CD8-positive, alpha-beta memory T cell (primary cell): ENCODE results near the gene KRTAP5-11. TPM values are rescaled to one million over a fixed set of nuclear protein-coding genes. Genes with fewer than 3 reads are reported as not detected.
"Not testable (repeated sequence)": the region's sequence is repeated elsewhere in the genome, so short reads cannot be mapped to it uniquely, and the experiment has no call there.

Source experiments
- CTCF ChIA-PET: fragments of 350-600 bp; sonication (Branson Sonifier 250); formaldehyde crosslinking; loops from one replicate; lab custom pipeline; 2021; ENCODE audit warnings: antibody characterized with exemption; lab: Charles Lee
- POLR2A ChIA-PET: fragments of 350-600 bp; sonication (Branson Sonifier 250); formaldehyde crosslinking; loops from one replicate; lab custom pipeline; 2021; ENCODE audit warnings: antibody characterized with exemption; lab: Charles Lee
- DNase-seq, 5 donors: peaks; one replicate each; pipeline versions ENCODE4 v3.0.0 to v3.0.0-alpha.2; 2020 to 2022; ENCODE audit warnings: mixed read lengths in 1 of 5
- H3K27ac ChIP-seq: one replicate; pipeline ENCODE4 v1.7.0; 2013; ENCODE audit warnings: low read depth, mild to moderate bottlenecking, low read length, moderate library complexity
- H3K27me3 ChIP-seq: 2 replicates; pipeline ENCODE4 v1.7.0; 2013; ENCODE audit warnings: low read length, mild to moderate bottlenecking; ENCODE audit not compliant: insufficient read depth, poor library complexity, severe bottlenecking
- H3K36me3 ChIP-seq: 2 replicates; pipeline ENCODE4 v1.7.0; 2013; ENCODE audit warnings: mild to moderate bottlenecking, low read length, moderate library complexity; ENCODE audit not compliant: insufficient read depth
- H3K4me1 ChIP-seq: 2 replicates; pipeline ENCODE4 v1.7.0; 2013; ENCODE audit warnings: mild to moderate bottlenecking, low read length, moderate library complexity; ENCODE audit not compliant: insufficient read depth
- H3K4me3 ChIP-seq: 2 replicates; pipeline ENCODE4 v1.7.0; 2013; ENCODE audit warnings: mild to moderate bottlenecking, low read length
- H3K9me3 ChIP-seq: 2 replicates; pipeline ENCODE4 v1.7.0; 2013; ENCODE audit warnings: mild to moderate bottlenecking, low read length
- H3K27ac Mint-ChIP-seq, 8 donors: one replicate each; pipeline ENCODE4 v1.8.0; 2020 to 2021; ENCODE audit warnings: mixed read lengths in 8 of 8, mild to moderate bottlenecking in 6 of 8, inconsistent platforms in 3 of 8, moderate library complexity in 3 of 8
- H3K27me3 Mint-ChIP-seq, 2 donors: one replicate each; pipeline ENCODE4 v1.8.0; 2020 to 2021; ENCODE audit warnings: mixed read lengths in 2 of 2, mild to moderate bottlenecking in 1 of 2, moderate library complexity in 1 of 2
- H3K36me3 Mint-ChIP-seq, 3 donors: one replicate each; pipeline ENCODE4 v1.8.0; 2020 to 2021; ENCODE audit warnings: mixed read lengths in 3 of 3, inconsistent platforms in 1 of 3, mild to moderate bottlenecking in 1 of 3
- H3K4me1 Mint-ChIP-seq, 3 donors: one replicate each; pipeline ENCODE4 v1.8.0; 2020 to 2021; ENCODE audit warnings: mixed read lengths in 3 of 3, inconsistent platforms in 1 of 3, mild to moderate bottlenecking in 1 of 3
- H3K4me3 Mint-ChIP-seq, 7 donors: one replicate each; pipeline ENCODE4 v1.8.0; 2020 to 2021; ENCODE audit warnings: mixed read lengths in 7 of 7, mild to moderate bottlenecking in 6 of 7, moderate library complexity in 4 of 7, inconsistent platforms in 2 of 7
- H3K9me3 Mint-ChIP-seq, 5 donors: one replicate each; pipeline ENCODE4 v1.8.0; 2020 to 2022; ENCODE audit warnings: mixed read lengths in 5 of 5, mild to moderate bottlenecking in 3 of 5, moderate library complexity in 2 of 5, inconsistent platforms in 1 of 5
- polyA plus RNA-seq: library from polyadenylated mRNA; unstranded; fragments of 300-500 nt; fragmentation: Illumina TruSeq; gene quantifications from one replicate; pipeline ENCODE4 v1.2.3, GENCODE V29; 2021
- total RNA-seq, 2 experiments: library from RNA; stranded (reverse); gene quantifications; one replicate each; pipeline ENCODE4 v1.2.3, GENCODE V29; 2021

The KRTAP5-11 gene
- total and polyA plus RNA-seq, 3 experiments from 2014 or later = not detected

GRCh38 chr11:71566626-71567599 lies 15.8 kb downstream of the KRTAP5-11 start:
- POLR2A ChIA-PET, H3K36me3 Mint-ChIP-seq, CTCF ChIA-PET: not testable (repeated sequence)

DNA sequence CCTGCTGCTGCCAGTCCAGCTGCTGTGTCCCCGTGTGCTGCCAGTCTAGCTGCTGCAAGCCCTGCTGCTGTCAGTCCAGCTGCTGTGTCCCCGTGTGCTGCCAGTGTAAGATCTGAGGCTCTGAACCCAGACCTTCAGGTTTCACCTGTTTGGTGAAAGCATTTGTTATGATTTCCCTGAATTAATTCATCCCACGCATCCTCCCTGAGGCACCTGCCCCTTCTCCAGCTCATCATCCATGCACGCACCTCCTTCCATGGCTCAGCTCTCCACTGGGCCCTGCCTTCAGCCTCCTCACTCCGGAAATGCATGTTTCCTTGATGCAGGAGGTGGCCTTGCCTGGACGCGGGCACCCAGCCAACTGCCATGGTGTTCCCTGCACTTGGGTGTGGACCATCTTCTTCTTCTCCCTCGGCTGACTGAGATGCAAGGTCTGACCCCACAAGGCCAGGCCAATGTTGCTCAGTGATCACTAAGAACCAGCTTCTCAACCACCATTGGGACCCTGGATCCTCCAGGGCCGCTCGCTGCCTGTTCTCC lies 16.5 kb downstream of the KRTAP5-11 start:
- H3K4me3 Mint-ChIP-seq = no peak overlapping the region
- Histone ChIP-seq H3K36me3 (no peaks in the 10 kb centered on the region), H3K9me3 (no peaks in the 10 kb centered on the region), H3K27ac (no peak overlapping the region), H3K27me3 (peaks cover 5% of the 10 kb centered on the region), H3K4me3 (no peak overlapping the region), H3K4me1 (no peaks in the 10 kb centered on the region)
- no peak overlapping the region for H3K27ac Mint-ChIP-seq
- H3K9me3 Mint-ChIP-seq = peaks cover 0 to 1% (median 0%) of the 10 kb centered on the region in 5 donors
- peaks cover 0 to 4% (median 0%) of the 10 kb centered on the region in 3 donors for H3K4me1 Mint-ChIP-seq
- no peak for DNase-seq
- H3K36me3 Mint-ChIP-seq = peaks cover 0 to 1% (median 0%) of the 10 kb centered on the region in 3 donors
- ChIA-PET CTCF (no interaction called here), POLR2A (no interaction called here)
- peaks cover 18 to 52% of the 10 kb centered on the region in 2 donors for H3K27me3 Mint-ChIP-seq

More at GRCh38 chr11:71566626-71567599, 15.8 kb downstream of the KRTAP5-11 start:
- not testable (repeated sequence) for H3K27me3 ChIP-seq, H3K27ac ChIP-seq, H3K36me3 ChIP-seq, DNase-seq, H3K4me1 Mint-ChIP-seq, H3K9me3 ChIP-seq, H3K4me3 Mint-ChIP-seq, H3K9me3 Mint-ChIP-seq, H3K4me3 ChIP-seq, H3K27ac Mint-ChIP-seq, H3K4me1 ChIP-seq
- peaks cover 17 to 45% of the 10 kb centered on the region in 2 donors for H3K27me3 Mint-ChIP-seq

- DNase-seq = no peak
- Mint-ChIP-seq H3K9me3 (peaks cover 0 to 3% (median 0%) of the 10 kb centered on the region in 5 donors), H3K27me3 (peaks cover 20 to 54% of the 10 kb centered on the region in 2 donors), H3K36me3 (peaks cover 0 to 3% (median 0%) of the 10 kb centered on the region in 3 donors), H3K27ac (no peak within 1 kb of the TSS), H3K4me1 (peaks cover 0 to 4% (median 0%) of the 10 kb centered on the region in 3 donors), H3K4me3 (no peak within 1 kb of the TSS)
- Histone ChIP-seq H3K27me3 (peaks cover 5% of the 10 kb centered on the region), H3K27ac (no peak within 1 kb of the TSS), H3K4me1 (no peaks in the 10 kb centered on the region), H3K4me3 (no peak within 1 kb of the TSS), H3K9me3 (no peaks in the 10 kb centered on the region), H3K36me3 (no peaks in the 10 kb centered on the region)
- ChIA-PET POLR2A (no interaction called here), CTCF (no interaction called here)
These were observed 17.4 kb downstream of the KRTAP5-11 start, which contains the start of gene KRTAP5-10 for GRCh38 chr11:71565263-71565662. KRTAP5-10 (plus strand) TSS chr11:71565563; CDS start chr11:71565588, 25 bp downstream.

- CTCF ChIA-PET = no interaction called here
These were observed 18.2 kb downstream of the KRTAP5-11 start for GRCh38 chr11:71564430-71564829.

DNA sequence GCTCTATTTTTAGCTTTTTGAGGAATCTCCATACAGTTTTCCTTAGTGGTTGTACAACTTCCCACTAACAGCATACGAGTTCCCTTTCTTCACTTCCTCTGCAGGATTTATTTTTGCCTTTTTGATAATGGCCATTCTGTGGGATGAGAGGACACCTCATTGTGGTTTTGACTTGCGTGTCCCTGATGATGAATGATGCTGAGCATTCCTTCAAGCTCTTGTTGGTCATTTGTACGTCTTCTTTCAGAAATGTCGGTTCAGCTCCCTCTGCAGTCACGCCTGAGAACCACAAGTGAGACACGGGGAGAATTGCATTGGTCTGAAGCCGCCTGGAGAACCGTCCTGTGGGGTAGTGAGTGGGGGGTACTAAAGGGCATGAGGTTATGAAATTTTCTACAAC lies 19.3 kb downstream of the KRTAP5-11 start:
- CTCF ChIA-PET = no interaction called here

More at GRCh38 chr11:71564430-71564829, 18.2 kb downstream of the KRTAP5-11 start:
- Histone ChIP-seq H3K36me3 (no peaks in the 10 kb centered on the region), H3K4me3 (no peak overlapping the region), H3K27me3 (peaks cover 5% of the 10 kb centered on the region), H3K9me3 (no peaks in the 10 kb centered on the region), H3K4me1 (no peaks in the 10 kb centered on the region), H3K27ac (no peak overlapping the region)
- peaks cover 0 to 4% (median 0%) of the 10 kb centered on the region in 3 donors for H3K4me1 Mint-ChIP-seq
- no peak overlapping the region for H3K4me3 Mint-ChIP-seq
- H3K27me3 Mint-ChIP-seq = peaks cover 20 to 59% of the 10 kb centered on the region in 2 donors
- POLR2A ChIA-PET = no interaction called here
- no peak for DNase-seq
- peaks cover 0 to 3% (median 0%) of the 10 kb centered on the region in 3 donors for H3K36me3 Mint-ChIP-seq
- no peak overlapping the region for H3K27ac Mint-ChIP-seq
- H3K9me3 Mint-ChIP-seq = peaks cover 0 to 3% (median 0%) of the 10 kb centered on the region in 5 donors

DNA sequence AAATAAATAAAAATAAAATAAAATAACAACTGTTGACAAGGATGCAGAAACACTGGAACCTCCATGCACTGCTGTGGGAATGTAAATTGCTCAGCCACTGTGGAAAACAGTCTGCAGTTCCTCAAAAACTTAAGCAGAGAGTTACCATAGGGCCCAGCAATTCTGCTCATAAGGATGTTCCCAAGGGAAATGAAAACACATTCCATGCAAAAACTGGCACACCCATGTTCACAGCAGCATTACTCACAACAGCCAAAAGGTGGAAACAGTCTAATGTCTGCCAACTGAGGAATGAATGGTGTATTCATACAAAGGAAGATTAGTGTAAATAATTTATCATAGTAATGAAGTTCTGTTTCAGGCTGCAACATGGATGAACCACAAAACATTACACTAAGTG lies 20.6 kb downstream of the KRTAP5-11 start:
- Mint-ChIP-seq H3K36me3 (peaks cover 0 to 3% (median 0%) of the 10 kb centered on the region in 3 donors), H3K27ac (no peak overlapping the region), H3K9me3 (peaks cover 0 to 3% (median 0%) of the 10 kb centered on the region in 5 donors), H3K27me3 (peaks cover 17 to 69% of the 10 kb centered on the region in 2 donors), H3K4me3 (no peak overlapping the region), H3K4me1 (peaks cover 0 to 4% (median 0%) of the 10 kb centered on the region in 3 donors)
- CTCF ChIA-PET = no interaction called here
- Histone ChIP-seq H3K4me3 (no peak overlapping the region), H3K9me3 (no peaks in the 10 kb centered on the region), H3K27me3 (peaks cover 5% of the 10 kb centered on the region), H3K4me1 (no peaks in the 10 kb centered on the region), H3K36me3 (no peaks in the 10 kb centered on the region), H3K27ac (no peak overlapping the region)
- POLR2A ChIA-PET = no interaction called here
- DNase-seq = no peak

More for the DNA sequence above, 19.3 kb downstream of the KRTAP5-11 start:
- Histone ChIP-seq H3K27ac (no peak overlapping the region), H3K27me3 (peaks cover 5% of the 10 kb centered on the region), H3K36me3 (no peaks in the 10 kb centered on the region), H3K4me1 (no peaks in the 10 kb centered on the region), H3K9me3 (no peaks in the 10 kb centered on the region), H3K4me3 (no peak overlapping the region)
- no peak for DNase-seq
- Mint-ChIP-seq H3K9me3 (peaks cover 0 to 3% (median 0%) of the 10 kb centered on the region in 5 donors), H3K27ac (no peak overlapping the region), H3K4me1 (peaks cover 0 to 4% (median 0%) of the 10 kb centered on the region in 3 donors), H3K27me3 (peaks cover 12 to 61% of the 10 kb centered on the region in 2 donors), H3K36me3 (peaks cover 0 to 3% (median 0%) of the 10 kb centered on the region in 3 donors), H3K4me3 (no peak overlapping the region)
- POLR2A ChIA-PET = no interaction called here

GRCh38 chr11:71558996-71559395 lies 23.7 kb downstream of the KRTAP5-11 start:
- Histone ChIP-seq H3K4me3 (no peak overlapping the region), H3K27ac (no peak overlapping the region), H3K4me1 (no peaks in the 10 kb centered on the region), H3K9me3 (no peaks in the 10 kb centered on the region), H3K36me3 (no peaks in the 10 kb centered on the region), H3K27me3 (peaks cover 5% of the 10 kb centered on the region)
- peaks cover 0 to 4% (median 0%) of the 10 kb centered on the region in 3 donors for H3K4me1 Mint-ChIP-seq
- H3K36me3 Mint-ChIP-seq = peaks cover 0 to 3% (median 0%) of the 10 kb centered on the region in 3 donors
- no peak overlapping the region for H3K4me3 Mint-ChIP-seq
- CTCF ChIA-PET = no interaction called here
- H3K9me3 Mint-ChIP-seq = peaks cover 0 to 3% (median 0%) of the 10 kb centered on the region in 5 donors
- H3K27ac Mint-ChIP-seq = no peak overlapping the region
- DNase-seq = no peak
- H3K27me3 Mint-ChIP-seq = peaks cover 14 to 60% of the 10 kb centered on the region in 2 donors
- POLR2A ChIA-PET = no interaction called here

DNA sequence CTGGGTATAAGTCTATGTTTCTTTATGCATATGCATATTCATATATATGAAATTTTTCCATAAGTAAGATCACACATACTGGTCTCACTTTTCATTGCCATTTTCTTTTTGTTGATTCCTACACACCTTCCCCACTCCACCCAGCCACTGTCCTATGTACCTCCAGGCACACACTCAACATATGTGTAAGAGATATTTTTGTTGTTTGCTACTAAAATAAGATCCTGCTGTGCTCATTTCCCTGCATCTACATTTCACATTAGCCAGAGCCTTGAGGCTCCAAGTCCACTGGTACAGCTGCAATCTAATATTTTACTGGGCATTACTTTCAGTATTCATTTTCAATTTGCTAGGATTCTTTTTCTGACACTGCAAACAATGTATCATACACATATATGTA lies 25.4 kb downstream of the KRTAP5-11 start:
- H3K9me3 ChIP-seq = no peaks in the 10 kb centered on the region
- H3K36me3 ChIP-seq = no peaks in the 10 kb centered on the region
- H3K4me3 ChIP-seq = no peak overlapping the region
- Mint-ChIP-seq H3K36me3 (peaks cover 0 to 3% (median 0%) of the 10 kb centered on the region in 3 donors), H3K9me3 (peaks cover 0 to 3% (median 0%) of the 10 kb centered on the region in 5 donors), H3K27me3 (peaks cover 9 to 50% of the 10 kb centered on the region in 2 donors), H3K4me3 (no peak overlapping the region), H3K4me1 (no peaks in the 10 kb centered on the region), H3K27ac (no peak overlapping the region)
- CTCF ChIA-PET = no interaction called here
- DNase-seq = no peak
- no peaks in the 10 kb centered on the region for H3K27me3 ChIP-seq
- H3K4me1 ChIP-seq = no peaks in the 10 kb centered on the region
- POLR2A ChIA-PET = no interaction called here
- no peak overlapping the region for H3K27ac ChIP-seq
